Measurements from ENCODE around the gene CLINT1. TPM values are rescaled to one million over a fixed set of nuclear protein-coding genes. Genes with fewer than 3 reads are reported as not detected.

Gene CLINT1
- total and polyA plus RNA-seq, 2 of the 13 experiments (the other 11 are each of a cell fraction or from before 2014, with no cell fraction given): 64.0 to 104 TPM

- TF ChIP-seq ZNF350 (CRISPR knock-in tag; IDR thresholded peaks at IDR 0.05; ENCODE audit: borderline replicate concordance, low read depth) (peak; percentile 49; the same call in 1 of the 2 replicates), TAF1 (CRISPR knock-in tag; IDR thresholded peaks at IDR 0.05) (peak; percentile 72), SALL2 (CRISPR knock-in tag; IDR thresholded peaks at IDR 0.05) (peak; percentile 55; the same call in 1 of the 2 replicates), ZNF784 (CRISPR knock-in tag; IDR thresholded peaks at IDR 0.05; ENCODE audit: borderline replicate concordance) (no peak), ZBTB26 (CRISPR knock-in tag; IDR thresholded peaks at IDR 0.05; ENCODE audit: borderline replicate concordance) (peak; percentile 18; the same call in 1 of the 2 replicates), HOXD1 (CRISPR knock-in tag; IDR thresholded peaks at IDR 0.05) (peak; percentile 59; the same call in 1 of the 2 replicates), RFX5 (IDR thresholded peaks at IDR 0.05; ENCODE audit: low read depth, low read length) (no peak), ZBTB46 (CRISPR knock-in tag; IDR thresholded peaks at IDR 0.05; ENCODE audit: borderline replicate concordance) (no peak), MATR3 (CRISPR knock-in tag; IDR thresholded peaks at IDR 0.05) (no peak), PBX2 (CRISPR knock-in tag; IDR thresholded peaks at IDR 0.05) (no peak), TMF1 (CRISPR knock-in tag; IDR thresholded peaks at IDR 0.05; ENCODE audit: low read depth) (no peak), EP300 (IDR thresholded peaks at IDR 0.05; ENCODE audit: low read depth in 2 of 2, low read length in 2 of 2) (no peak; a peak in 1 of 4 replicates), EP300 (CRISPR knock-in tag; IDR thresholded peaks at IDR 0.05; ENCODE audit: borderline replicate concordance) (no peak), PRPF4 (IDR thresholded peaks at IDR 0.05; ENCODE audit: low read depth, low read length, poor library complexity, severe bottlenecking) (no peak), RCOR2 (CRISPR knock-in tag; IDR thresholded peaks at IDR 0.05) (no peak), HNRNPL (IDR thresholded peaks at IDR 0.05; ENCODE audit: low read depth, low read length) (no peak; the same call in 1 of the 2 replicates), MNT (IDR thresholded peaks at IDR 0.05) (peak; percentile 25; the same call in 1 of the 2 replicates)
These were observed at the start of gene CLINT1 (continued) for GRCh38 chr5:157858527-157859226.

All from HepG2 (cell line).